GM18858 (cell line): ENCODE data around the gene HS6ST1.
"Not testable (repeated sequence)": the region's sequence is repeated elsewhere in the genome, so short reads cannot be mapped to it uniquely, and the experiment has no call there.

Experiments
- ATAC-seq: cut with Tn5 transposase; IDR thresholded peaks from one replicate; pipeline ENCODE4 v1.9.1; 2021; ENCODE audit not compliant: unreplicated experiment

The HS6ST1 gene

GRCh38 chr2:128269990-128270671 lies 48.5 kb downstream of the HS6ST1 start:
- no peak for ATAC-seq

GRCh38 chr2:128269063-128269989 lies 49.3 kb downstream of the HS6ST1 start:
- no peak for ATAC-seq

GRCh38 chr2:128268611-128269010 lies 50.1 kb downstream of the HS6ST1 start:
- not testable (repeated sequence) for ATAC-seq

GRCh38 chr2:128268145-128268544 lies 50.5 kb downstream of the HS6ST1 start:
- not testable (repeated sequence) for ATAC-seq

- not testable (repeated sequence) for ATAC-seq
Measured at GRCh38 chr2:128267649-128268048, 51.0 kb downstream of the HS6ST1 start.

- not testable (repeated sequence) for ATAC-seq
Measured at GRCh38 chr2:128267197-128267596, 51.5 kb downstream of the HS6ST1 start.

- not testable (repeated sequence) for ATAC-seq
Measured at GRCh38 chr2:128266463-128266862, 52.2 kb downstream of the HS6ST1 start.

GRCh38 chr2:128265608-128265993 lies 53.1 kb downstream of the HS6ST1 start:
- not testable (repeated sequence) for ATAC-seq

- no peak for ATAC-seq
Measured at GRCh38 chr2:128264881-128265607, 53.6 kb downstream of the HS6ST1 start.

GRCh38 chr2:128263902-128264331 lies 54.8 kb downstream of the HS6ST1 start:
- no peak for ATAC-seq

- no peak for ATAC-seq
Measured at GRCh38 chr2:128262315-128263253, 56.1 kb downstream of the HS6ST1 start.

GRCh38 chr2:128261245-128262128 lies 57.2 kb downstream of the HS6ST1 start:
- no peak for ATAC-seq

GRCh38 chr2:128260239-128261138 lies 58.2 kb downstream of the HS6ST1 start:
- ATAC-seq, result no peak

GRCh38 chr2:128259585-128259984 lies 59.1 kb downstream of the HS6ST1 start:
- ATAC-seq, result no peak

GRCh38 chr2:128258218-128258617 lies 60.5 kb downstream of the HS6ST1 start:
- no peak for ATAC-seq

- no peak for ATAC-seq
Measured at GRCh38 chr2:128252501-128252900, 66.2 kb downstream of the HS6ST1 start.

- not testable (repeated sequence) for ATAC-seq
Measured at GRCh38 chr2:128252086-128252485, 66.6 kb downstream of the HS6ST1 start.
